ENCODE data around the gene GPR153.

GPR153 gene

GRCh38 chr1:6237093-6237492 is 23.8 kb downstream of the GPR153 start:
- H2BK120ac ChIP-seq (ENCODE audit: insufficient read depth, low read length, poor library complexity) = no peak overlapping the region
- H3K79me2 ChIP-seq (ENCODE audit: control insufficient read depth, insufficient read depth, low read length, poor library complexity) = peaks cover 12% of the 10 kb centered on the region
- no peak overlapping the region for H3K23ac ChIP-seq (ENCODE audit: low read length)
- H3K4me3 ChIP-seq (ENCODE audit: low read depth, low read length) = no peak overlapping the region
- no peak overlapping the region for H2AFZ ChIP-seq (ENCODE audit: insufficient read depth, low read length, poor library complexity)
- no peak overlapping the region for H3K18ac ChIP-seq (ENCODE audit: low read length)
- H3K36me3 ChIP-seq (ENCODE audit: control insufficient read depth in 1 of 2, insufficient read depth in 2 of 2, low read length in 2 of 2) = peaks cover 2 to 10% of the 10 kb centered on the region in 2 experiments
- no peak overlapping the region for H3K4me2 ChIP-seq (ENCODE audit: low read length)
- no peak overlapping the region for H3K27ac ChIP-seq (ENCODE audit: low read depth, low read length)
- DNase-seq = no peak
- H2AK5ac ChIP-seq (ENCODE audit: low read length) = no peak overlapping the region
- H4K8ac ChIP-seq (ENCODE audit: low read depth, low read length) = no peak overlapping the region
- H3K14ac ChIP-seq (ENCODE audit: low read length) = no peak overlapping the region
- H3K4me1 ChIP-seq (ENCODE audit: control insufficient read depth in 1 of 2, insufficient read depth in 2 of 2, low read length in 2 of 2) = peaks cover 6 to 10% of the 10 kb centered on the region in 2 experiments
- H2BK5ac ChIP-seq (ENCODE audit: low read depth, low read length, poor library complexity) = no peak overlapping the region
- no peak overlapping the region for H4K12ac ChIP-seq (ENCODE audit: low read depth, low read length)
- no peak overlapping the region for H3K4ac ChIP-seq (ENCODE audit: low read depth, low read length)
- H3K27me3 ChIP-seq (ENCODE audit: insufficient read depth, low read length) = peaks cover 30% of the 10 kb centered on the region
- WGBS (ENCODE audit: extremely low coverage, insufficient coverage, insufficient read length) = no CpG with 5 or more reads among the region's 4 CpGs
- no peak overlapping the region for H3K9ac ChIP-seq (ENCODE audit: low read length)
- H2BK12ac ChIP-seq (ENCODE audit: low read length) = no peak overlapping the region
- no peaks in the 10 kb centered on the region for H3K9me3 ChIP-seq (ENCODE audit: insufficient read depth, low read depth, low read length)
- no peak overlapping the region for H4K91ac ChIP-seq (ENCODE audit: low read depth, low read length)
- peaks cover 10% of the 10 kb centered on the region for H3K79me1 ChIP-seq (ENCODE audit: low read length)

- Histone ChIP-seq H4K8ac (ENCODE audit: low read depth, low read length) (peak overlapping the region; percentile 85), H2BK120ac (ENCODE audit: insufficient read depth, low read length, poor library complexity) (peak overlapping the region; percentile 18), H4K12ac (ENCODE audit: low read depth, low read length) (peak overlapping the region; percentile 65), H3K36me3 (ENCODE audit: control insufficient read depth in 1 of 2, insufficient read depth in 2 of 2, low read length in 2 of 2) (peaks cover 12 to 23% of the 10 kb centered on the region in 2 experiments), H3K4ac (ENCODE audit: low read depth, low read length) (peak overlapping the region; percentile 82), H3K27ac (ENCODE audit: low read depth, low read length) (no peak overlapping the region), H2AK5ac (ENCODE audit: low read length) (peak overlapping the region; percentile 18), H4K91ac (ENCODE audit: low read depth, low read length) (peak overlapping the region; percentile 94), H3K9me3 (ENCODE audit: insufficient read depth, low read depth, low read length) (no peaks in the 10 kb centered on the region), H3K23ac (ENCODE audit: low read length) (no peak overlapping the region), H3K4me1 (ENCODE audit: control insufficient read depth in 1 of 2, insufficient read depth in 2 of 2, low read length in 2 of 2) (peaks cover 6 to 10% of the 10 kb centered on the region in 2 experiments), H3K9ac (ENCODE audit: low read length) (peak overlapping the region; percentile 97), H3K18ac (ENCODE audit: low read length) (peak overlapping the region; percentile 59), H2BK5ac (ENCODE audit: low read depth, low read length, poor library complexity) (no peak overlapping the region), H3K4me2 (ENCODE audit: low read length) (peak overlapping the region; percentile 81), H3K14ac (ENCODE audit: low read length) (peak overlapping the region; percentile 69), H3K4me3 (ENCODE audit: low read depth, low read length) (peak overlapping the region; percentile 100), H3K79me2 (ENCODE audit: control insufficient read depth, insufficient read depth, low read length, poor library complexity) (peaks cover 12% of the 10 kb centered on the region), H3K27me3 (ENCODE audit: insufficient read depth, low read length) (peaks cover 12% of the 10 kb centered on the region), H3K79me1 (ENCODE audit: low read length) (peaks cover 10% of the 10 kb centered on the region), H2BK12ac (ENCODE audit: low read length) (no peak overlapping the region), H2AFZ (ENCODE audit: insufficient read depth, low read length, poor library complexity) (peak overlapping the region; percentile 92)
- no CpG with 5 or more reads among the region's 30 CpGs for WGBS (ENCODE audit: extremely low coverage, insufficient coverage, insufficient read length)
- peak; percentile 35 to 46 for DNase-seq
Observed at GRCh38 chr1:6235296-6235677, 25.6 kb downstream of the GPR153 start.

GRCh38 chr1:6234502-6235295 is 26.2 kb downstream of the GPR153 start:
- H4K91ac ChIP-seq (ENCODE audit: low read depth, low read length) = no peak overlapping the region
- no peak overlapping the region for H2AK5ac ChIP-seq (ENCODE audit: low read length)
- H3K9ac ChIP-seq (ENCODE audit: low read length) = peak overlapping the region; percentile 97
- peak in 1 of 2 donors; percentile 15 for DNase-seq
- no peak overlapping the region for H2BK120ac ChIP-seq (ENCODE audit: insufficient read depth, low read length, poor library complexity)
- H4K8ac ChIP-seq (ENCODE audit: low read depth, low read length) = no peak overlapping the region
- H3K14ac ChIP-seq (ENCODE audit: low read length) = no peak overlapping the region
- peaks cover 15 to 29% of the 10 kb centered on the region in 2 experiments for H3K36me3 ChIP-seq (ENCODE audit: control insufficient read depth in 1 of 2, insufficient read depth in 2 of 2, low read length in 2 of 2)
- peak overlapping the region; percentile 82 for H3K4ac ChIP-seq (ENCODE audit: low read depth, low read length)
- H2BK12ac ChIP-seq (ENCODE audit: low read length) = no peak overlapping the region
- H3K9me3 ChIP-seq (ENCODE audit: insufficient read depth, low read depth, low read length) = no peaks in the 10 kb centered on the region
- no peak overlapping the region for H3K27ac ChIP-seq (ENCODE audit: low read depth, low read length)
- peak overlapping the region; percentile 40 for H3K23ac ChIP-seq (ENCODE audit: low read length)
- H2AFZ ChIP-seq (ENCODE audit: insufficient read depth, low read length, poor library complexity) = no peak overlapping the region
- H3K4me2 ChIP-seq (ENCODE audit: low read length) = peak overlapping the region; percentile 81
- peaks cover 7% of the 10 kb centered on the region for H3K27me3 ChIP-seq (ENCODE audit: insufficient read depth, low read length)
- H3K18ac ChIP-seq (ENCODE audit: low read length) = no peak overlapping the region
- H4K12ac ChIP-seq (ENCODE audit: low read depth, low read length) = peak overlapping the region; percentile 16
- H3K79me1 ChIP-seq (ENCODE audit: low read length) = peaks cover 10% of the 10 kb centered on the region
- H2BK5ac ChIP-seq (ENCODE audit: low read depth, low read length, poor library complexity) = no peak overlapping the region
- H3K4me1 ChIP-seq (ENCODE audit: control insufficient read depth in 1 of 2, insufficient read depth in 2 of 2, low read length in 2 of 2) = peaks cover 6 to 10% of the 10 kb centered on the region in 2 experiments
- peaks cover 12% of the 10 kb centered on the region for H3K79me2 ChIP-seq (ENCODE audit: control insufficient read depth, insufficient read depth, low read length, poor library complexity)
- peak overlapping the region; percentile 100 for H3K4me3 ChIP-seq (ENCODE audit: low read depth, low read length)
- no CpG with 5 or more reads among the region's 20 CpGs for WGBS (ENCODE audit: extremely low coverage, insufficient coverage, insufficient read length)

- peaks cover 10% of the 10 kb centered on the region for H3K79me1 ChIP-seq (ENCODE audit: low read length)
- whole genome bisulfite sequencing (ENCODE audit: extremely low coverage, insufficient coverage, insufficient read length) = no CpG with 5 or more reads among the region's 1 CpG
- no peak overlapping the region for H4K91ac ChIP-seq (ENCODE audit: low read depth, low read length)
Observed at GRCh38 chr1:6233376-6233775, 27.5 kb downstream of the GPR153 start.

More at GRCh38 chr1:6233376-6233775, 27.5 kb downstream of the GPR153 start:
- peak in 1 of 2 donors; percentile 43 for DNase-seq
- no peak overlapping the region for H3K14ac ChIP-seq (ENCODE audit: low read length)
- H3K9me3 ChIP-seq (ENCODE audit: insufficient read depth, low read depth, low read length) = no peaks in the 10 kb centered on the region
- H3K23ac ChIP-seq (ENCODE audit: low read length) = no peak overlapping the region
- H2BK120ac ChIP-seq (ENCODE audit: insufficient read depth, low read length, poor library complexity) = no peak overlapping the region
- no peak overlapping the region for H3K18ac ChIP-seq (ENCODE audit: low read length)
- no peak overlapping the region for H4K8ac ChIP-seq (ENCODE audit: low read depth, low read length)
- H3K27me3 ChIP-seq (ENCODE audit: insufficient read depth, low read length) = no peaks in the 10 kb centered on the region
- no peak overlapping the region for H2AK5ac ChIP-seq (ENCODE audit: low read length)
- no peak overlapping the region for H3K27ac ChIP-seq (ENCODE audit: low read depth, low read length)
- H3K4me2 ChIP-seq (ENCODE audit: low read length) = no peak overlapping the region
- H3K4me3 ChIP-seq (ENCODE audit: low read depth, low read length) = no peak overlapping the region
- H2BK12ac ChIP-seq (ENCODE audit: low read length) = no peak overlapping the region
- no peak overlapping the region for H3K9ac ChIP-seq (ENCODE audit: low read length)
- peaks cover 18 to 32% of the 10 kb centered on the region in 2 experiments for H3K36me3 ChIP-seq (ENCODE audit: control insufficient read depth in 1 of 2, insufficient read depth in 2 of 2, low read length in 2 of 2)
- H2AFZ ChIP-seq (ENCODE audit: insufficient read depth, low read length, poor library complexity) = no peak overlapping the region
- no peak overlapping the region for H4K12ac ChIP-seq (ENCODE audit: low read depth, low read length)
- no peak overlapping the region for H2BK5ac ChIP-seq (ENCODE audit: low read depth, low read length, poor library complexity)
- H3K4me1 ChIP-seq (ENCODE audit: control insufficient read depth in 1 of 2, insufficient read depth in 2 of 2, low read length in 2 of 2) = peaks cover 6 to 10% of the 10 kb centered on the region in 2 experiments
- H3K79me2 ChIP-seq (ENCODE audit: control insufficient read depth, insufficient read depth, low read length, poor library complexity) = peaks cover 12% of the 10 kb centered on the region
- H3K4ac ChIP-seq (ENCODE audit: low read depth, low read length) = no peak overlapping the region
